Peyer's patch (tissue), 4 donors: ENCODE results near the gene TTC23. TPM values are rescaled to one million over a fixed set of nuclear protein-coding genes. Genes with fewer than 3 reads are reported as not detected.
A peak's percentile ranks its signal among the peaks of the same experiment; 100 is the strongest.

Experiments
- DNase-seq, 3 donors: peaks; one replicate each; pipeline ENCODE4 v3.0.0-alpha.2; 2017 to 2019
- H3K27ac ChIP-seq, 4 donors: fragments of 200-600 bp; sonication (generic); one replicate each; pipeline ENCODE4 v1.5.1; 2016 to 2019
- H3K27me3 ChIP-seq, 2 donors: fragments of 200-600 bp; sonication (generic); one replicate each; pipeline ENCODE4 v1.5.1; 2019
- H3K36me3 ChIP-seq, 3 donors: fragments of 200-600 bp; sonication (generic); one replicate each; pipeline ENCODE4 v1.5.1; 2016 to 2019
- H3K4me1 ChIP-seq, 4 donors: fragments of 200-600 bp; sonication (generic); one replicate each; pipeline ENCODE4 v1.5.1; 2016 to 2019
- H3K4me3 ChIP-seq, 4 donors: fragments of 200-600 bp; sonication (generic); 1 replicate in 3 of 4; 2 replicates in 1 of 4; pipeline ENCODE4 v1.5.1; 2016 to 2019; ENCODE audit warnings: mild to moderate bottlenecking in 1 of 4
- H3K9me3 ChIP-seq, 4 donors: fragments of 200-600 bp; sonication (generic); one replicate each; pipeline ENCODE4 v1.5.1; 2016 to 2019; ENCODE audit warnings: mild to moderate bottlenecking in 1 of 4
- CTCF ChIP-seq, 6 experiments: fragments of 450-650 bp in 4 of 6; fragments of 200-600 bp in 2 of 6; sonication (generic) in 1 of 6; IDR thresholded peaks; one replicate each; pipeline ENCODE4 v1.5.1; 2017 to 2019; ENCODE audit warnings: antibody characterized with exemption in 6 of 6, mild to moderate bottlenecking in 3 of 6, moderate library complexity in 1 of 6
- POLR2A ChIP-seq, 2 donors: fragments of 450-650 bp; IDR thresholded peaks; one replicate each; pipeline ENCODE4 v1.5.1; 2017; ENCODE audit warnings: antibody characterized with exemption in 2 of 2, mild to moderate bottlenecking in 2 of 2, moderate library complexity in 2 of 2
- total RNA-seq, 4 donors: library from RNA; depleted of rRNA; stranded (reverse); fragments of >200 nt; gene quantifications; one replicate each; pipeline ENCODE4 v1.1.0, GENCODE V29; 2016

The TTC23 gene
- total RNA-seq, 4 donors from 2014 or later: 8.2 to 33.0 (median 22.9) TPM

GRCh38 chr15:99153026-99153535 is 96.3 kb downstream of the TTC23 start:
- no peaks in the 10 kb centered on the region for H3K36me3 ChIP-seq
- no peaks in the 10 kb centered on the region for H3K4me1 ChIP-seq
- no peak overlapping the region for H3K27ac ChIP-seq
- TF ChIP-seq POLR2A (IDR thresholded peaks at IDR 0.05): no peak
- TF ChIP-seq CTCF (IDR thresholded peaks at IDR 0.05): no peak
- no peak overlapping the region for H3K4me3 ChIP-seq
- H3K27me3 ChIP-seq: no peaks in the 10 kb centered on the region
- no peaks in the 10 kb centered on the region for H3K9me3 ChIP-seq
- DNase-seq: peak in 1 of 3 donors; percentile 17

DNA sequence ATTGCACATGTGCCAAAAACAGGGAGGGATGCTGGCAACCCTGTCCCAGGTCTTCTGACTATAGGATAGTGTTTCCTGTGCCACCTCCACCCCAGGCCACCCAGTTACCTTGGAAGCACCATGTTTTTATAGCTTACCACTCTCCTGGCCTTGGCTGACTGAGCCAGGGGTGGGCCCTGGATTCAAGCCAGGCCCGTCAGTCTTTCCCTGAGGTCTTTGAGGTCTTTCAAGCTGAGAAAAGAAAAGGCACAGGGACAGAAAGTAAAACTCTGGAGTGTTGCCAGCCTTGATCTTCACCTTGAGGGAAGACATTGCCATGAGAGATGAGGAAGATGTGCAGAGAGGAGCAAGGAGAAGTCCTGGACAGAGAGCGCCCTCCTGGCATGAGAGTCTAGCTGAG is 98.2 kb downstream of the TTC23 start:
- no peak overlapping the region for H3K27ac ChIP-seq
- TF ChIP-seq POLR2A (IDR thresholded peaks at IDR 0.05): no peak
- TF ChIP-seq CTCF (IDR thresholded peaks at IDR 0.05): no peak

GRCh38 chr15:99149366-99149765 is 100.0 kb downstream of the TTC23 start:
- H3K4me1 ChIP-seq: peaks cover 0 to under 1% (median 0%) of the 10 kb centered on the region in 4 donors
- H3K4me3 ChIP-seq: no peak overlapping the region
- H3K36me3 ChIP-seq: no peaks in the 10 kb centered on the region
- DNase-seq: no peak
- no peak for TF ChIP-seq CTCF (IDR thresholded peaks at IDR 0.05)
- no peak for TF ChIP-seq POLR2A (IDR thresholded peaks at IDR 0.05)
- no peaks in the 10 kb centered on the region for H3K9me3 ChIP-seq
- no peaks in the 10 kb centered on the region for H3K27me3 ChIP-seq
- no peak overlapping the region for H3K27ac ChIP-seq

More for the DNA sequence above, 98.2 kb downstream of the TTC23 start:
- H3K27me3 ChIP-seq: no peaks in the 10 kb centered on the region
- H3K4me1 ChIP-seq: no peaks in the 10 kb centered on the region
- H3K36me3 ChIP-seq: no peaks in the 10 kb centered on the region
- DNase-seq: no peak
- no peaks in the 10 kb centered on the region for H3K9me3 ChIP-seq
- H3K4me3 ChIP-seq: no peak overlapping the region

- no peaks in the 10 kb centered on the region for H3K36me3 ChIP-seq
- no peaks in the 10 kb centered on the region for H3K27me3 ChIP-seq
- peaks cover 0 to 6% (median 0%) of the 10 kb centered on the region in 4 donors for H3K4me1 ChIP-seq
- peak overlapping the region in 1 of 4 donors; percentile 13 for H3K27ac ChIP-seq
- H3K9me3 ChIP-seq: no peaks in the 10 kb centered on the region
- DNase-seq: peak in 1 of 3 donors; percentile 6
- H3K4me3 ChIP-seq: no peak overlapping the region
- no peak for TF ChIP-seq POLR2A (IDR thresholded peaks at IDR 0.05)
Measured at GRCh38 chr15:99148851-99149276, 100.5 kb downstream of the TTC23 start.

DNA sequence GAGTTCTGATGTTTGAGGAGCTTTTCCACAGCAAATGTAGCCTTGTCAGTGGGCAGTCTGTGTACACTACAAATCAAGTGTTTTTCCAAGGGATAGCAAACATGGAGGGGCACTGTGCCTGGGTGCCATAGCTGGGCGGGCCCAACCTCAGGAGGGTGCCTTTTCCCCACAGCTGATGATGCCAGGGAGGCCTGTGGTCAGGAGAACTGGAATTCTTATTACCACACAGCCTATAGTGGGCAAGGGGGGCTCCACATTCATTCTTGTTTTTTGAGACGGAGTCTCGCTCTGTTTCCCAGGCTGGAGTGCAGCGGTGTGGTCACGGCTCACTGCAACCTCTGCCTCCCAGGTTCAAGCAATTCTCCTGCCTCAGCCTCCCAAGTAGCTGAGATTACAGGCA is 102.7 kb downstream of the TTC23 start:
- no peak for TF ChIP-seq CTCF (IDR thresholded peaks at IDR 0.05)
- no peak for TF ChIP-seq POLR2A (IDR thresholded peaks at IDR 0.05)
- H3K4me1 ChIP-seq: peaks cover 0 to 13% (median 0%) of the 10 kb centered on the region in 4 donors

GRCh38 chr15:99145778-99146177 is 103.6 kb downstream of the TTC23 start:
- H3K27ac ChIP-seq: peak overlapping the region in 1 of 4 donors; percentile 8
- no peak overlapping the region for H3K4me3 ChIP-seq
- peaks cover 0 to 13% (median 0%) of the 10 kb centered on the region in 4 donors for H3K4me1 ChIP-seq
- H3K27me3 ChIP-seq: no peaks in the 10 kb centered on the region
- H3K36me3 ChIP-seq: no peaks in the 10 kb centered on the region
- H3K9me3 ChIP-seq: no peaks in the 10 kb centered on the region
- TF ChIP-seq POLR2A (IDR thresholded peaks at IDR 0.05) (no peak), CTCF (IDR thresholded peaks at IDR 0.05) (no peak)
- no peak for DNase-seq

More for the DNA sequence above, 102.7 kb downstream of the TTC23 start:
- Histone ChIP-seq H3K36me3 (no peaks in the 10 kb centered on the region), H3K27me3 (no peaks in the 10 kb centered on the region), H3K27ac (peak overlapping the region in 1 of 4 donors; percentile 8), H3K9me3 (no peaks in the 10 kb centered on the region), H3K4me3 (no peak overlapping the region)
- DNase-seq: no peak
